Hypothalamus (tissue), 51 donors: Measurements from ENCODE around the gene C1orf210.
A peak's percentile ranks its signal among the peaks of the same experiment; 100 is the strongest.

Experiments
- DNase-seq, 51 donors: peaks; one replicate each; lab custom pipeline; 2025; lab: John Stamatoyannopoulos, UW

The C1orf210 gene

DNA sequence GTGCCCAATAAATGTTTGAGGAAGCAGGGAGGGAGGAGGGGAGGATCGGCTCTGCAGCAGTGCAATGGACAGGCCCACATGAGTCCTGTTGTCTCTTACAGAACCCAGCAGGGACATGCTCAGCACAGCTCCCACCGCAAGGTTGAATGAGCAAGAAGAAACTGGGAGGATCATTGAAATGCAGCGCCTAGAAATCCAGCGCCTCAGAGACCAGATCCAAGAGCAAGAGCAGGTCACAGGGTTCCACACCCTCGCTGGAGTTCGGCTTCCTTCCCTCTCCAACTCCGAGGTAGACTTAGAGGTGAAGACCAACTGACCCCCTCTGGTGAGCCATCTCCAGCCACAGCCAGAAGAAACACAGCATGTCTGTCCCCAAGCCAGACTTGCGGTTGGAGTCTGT lies 31.5 kb downstream of the C1orf210 start:
- DNase-seq: no peak

DNA sequence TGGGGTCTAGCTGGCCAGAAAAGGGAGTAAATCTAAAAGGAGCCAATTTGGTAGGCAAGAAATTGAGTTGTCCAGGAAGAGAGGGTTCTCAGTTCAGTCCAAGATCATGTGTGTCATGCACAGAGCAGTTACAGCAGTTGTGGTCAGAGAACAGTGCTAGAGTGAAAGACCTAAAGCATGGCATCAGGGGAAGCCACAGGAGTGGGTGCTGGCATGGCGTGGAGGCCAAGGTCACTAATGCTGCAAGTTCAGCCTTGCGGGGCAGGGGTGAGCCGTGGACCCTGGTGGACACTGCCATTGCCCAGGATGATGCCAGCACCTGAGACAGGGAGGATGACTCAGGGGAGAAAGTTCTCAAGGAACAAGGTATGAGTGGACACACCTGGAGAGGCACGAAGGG lies 32.2 kb downstream of the C1orf210 start:
- no peak for DNase-seq

DNA sequence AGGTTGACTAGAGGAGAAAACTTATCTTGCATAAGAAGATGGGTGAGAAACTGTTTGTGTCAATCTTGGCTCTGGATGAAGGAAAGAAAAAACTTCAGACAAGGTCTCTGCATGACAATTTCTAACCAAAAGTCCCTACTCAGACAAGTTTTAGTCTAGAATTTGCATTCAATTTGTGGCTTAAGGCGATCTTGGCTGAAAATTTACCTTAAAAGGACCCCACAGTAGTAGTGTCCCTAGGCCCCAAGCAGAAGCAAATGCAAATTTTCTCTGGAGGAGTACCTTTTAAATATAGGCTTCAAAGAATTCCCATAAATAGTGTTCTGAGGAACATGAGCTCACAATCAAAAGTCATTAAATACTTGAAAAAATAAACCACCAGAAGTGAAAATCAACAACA lies 33.2 kb downstream of the C1orf210 start:
- no peak for DNase-seq

DNA sequence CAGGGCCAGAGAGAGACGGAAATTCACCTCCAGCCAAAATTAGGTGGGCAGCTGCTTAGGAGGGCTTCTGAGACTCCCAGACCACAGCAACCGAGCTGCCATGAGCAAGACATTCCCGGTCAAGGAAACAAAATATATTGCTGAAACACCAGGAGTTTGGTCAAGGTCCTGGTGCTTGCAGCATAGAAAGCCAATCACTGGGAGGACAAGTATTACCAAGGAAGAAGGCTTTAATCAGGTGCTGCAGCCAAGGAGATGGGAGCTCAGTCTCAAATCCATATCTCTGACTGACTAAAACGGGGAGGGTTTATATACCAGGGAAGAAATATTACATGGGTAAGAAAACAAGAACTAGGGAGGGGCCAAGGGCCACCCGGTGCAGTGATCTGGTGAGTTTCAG lies 34.4 kb downstream of the C1orf210 start:
- DNase-seq: no peak

DNA sequence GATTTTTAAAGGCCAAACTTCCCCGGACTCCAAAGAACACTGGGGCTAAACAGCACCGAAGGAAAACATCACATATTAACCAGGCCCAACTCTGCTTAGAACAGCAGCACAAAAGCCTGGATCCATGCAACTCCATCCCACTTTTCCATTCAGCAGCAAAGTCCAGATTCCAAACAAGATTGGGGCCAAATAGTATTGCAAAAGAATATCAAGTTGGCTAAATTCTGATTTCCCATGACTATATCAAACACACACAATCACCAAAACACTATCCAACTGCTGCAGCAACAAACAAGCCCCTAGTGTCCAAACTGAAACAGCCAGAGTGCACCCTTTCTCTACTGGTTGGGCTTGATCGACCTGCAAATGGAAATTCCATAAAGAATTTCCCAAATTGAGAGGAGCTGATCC lies 35.0 kb downstream of the C1orf210 start:
- no peak for DNase-seq

DNA sequence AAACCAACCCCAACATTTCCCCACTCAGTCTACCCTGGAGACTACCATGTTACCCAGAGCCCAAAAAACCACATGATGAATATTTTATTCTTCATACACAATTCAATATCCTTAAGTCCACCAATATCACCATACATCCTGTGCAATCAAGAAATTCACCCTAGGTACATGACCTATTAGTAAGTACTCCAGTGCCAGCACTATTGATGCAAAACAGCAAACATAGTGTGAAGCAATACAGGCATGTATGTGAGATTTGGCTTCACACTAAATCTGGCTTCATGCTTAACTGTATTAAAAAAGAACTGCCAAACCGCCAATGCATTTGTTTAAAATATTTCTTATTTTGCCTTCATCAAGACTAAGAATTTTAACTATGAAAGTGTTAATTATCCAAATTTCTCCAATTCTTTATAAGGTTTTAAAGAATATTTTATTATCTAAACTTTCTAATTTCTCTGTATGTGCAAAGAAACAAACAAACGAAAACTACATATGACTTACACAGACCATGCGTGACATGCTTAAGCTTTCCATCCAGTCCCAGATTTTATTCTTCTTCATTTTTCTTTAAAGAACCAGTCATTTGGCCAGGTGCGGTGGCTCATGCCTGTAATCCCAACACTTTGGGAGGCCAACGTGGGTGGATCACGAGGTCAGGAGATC lies 38.0 kb downstream of the C1orf210 start:
- DNase-seq: no peak

DNA sequence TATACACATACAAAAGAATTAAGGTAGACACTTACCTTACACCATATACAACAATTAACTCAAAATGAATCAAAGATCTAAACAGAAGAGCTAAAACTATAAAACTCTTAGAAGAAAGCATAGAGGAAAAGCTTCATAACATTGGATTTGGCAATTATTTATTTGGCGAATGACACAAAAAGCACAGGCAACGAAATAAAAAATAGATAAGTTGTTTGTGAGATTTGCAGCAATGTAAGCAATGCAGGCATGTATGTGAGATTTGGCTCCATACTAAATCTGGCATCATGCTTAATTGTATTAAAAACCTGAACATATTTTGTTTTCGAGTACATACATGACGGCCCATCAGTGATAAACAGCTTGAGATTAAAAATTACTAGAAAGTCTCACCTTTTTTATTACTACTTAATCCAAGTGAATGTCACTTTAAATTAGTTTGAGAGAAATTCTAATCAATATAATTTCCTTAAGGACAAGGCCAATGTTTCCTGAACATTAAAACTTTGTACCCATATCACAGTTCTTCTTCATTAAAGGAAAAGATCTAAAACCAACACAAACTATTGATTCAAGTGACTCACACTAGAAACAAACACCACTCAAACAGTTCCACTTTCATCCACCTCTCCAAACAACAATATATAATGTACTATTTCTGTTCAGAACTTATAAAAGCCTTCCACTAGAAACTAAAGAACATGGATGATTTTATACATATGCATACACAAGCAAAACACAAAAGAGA lies 38.7 kb downstream of the C1orf210 start:
- no peak for DNase-seq

DNA sequence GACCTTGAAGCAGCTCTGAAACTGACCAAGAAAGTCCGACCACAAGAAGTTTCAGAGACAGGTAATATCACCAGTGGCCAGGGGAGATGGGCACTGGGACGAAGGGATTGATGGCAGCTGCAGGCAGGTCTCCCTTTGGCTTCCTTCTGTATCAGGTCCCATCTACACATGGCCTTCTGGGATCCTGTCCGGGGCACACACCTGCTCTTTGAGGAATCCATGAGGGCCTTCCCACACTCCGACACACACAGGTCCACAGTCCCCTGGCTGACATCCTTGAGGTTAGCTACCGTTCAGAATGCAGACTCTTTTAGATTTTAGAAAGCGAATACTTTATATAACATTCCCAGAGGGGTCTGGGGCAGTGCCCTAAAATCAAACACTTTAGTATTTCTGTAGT lies 42.1 kb downstream of the C1orf210 start:
- no peak for DNase-seq

DNA sequence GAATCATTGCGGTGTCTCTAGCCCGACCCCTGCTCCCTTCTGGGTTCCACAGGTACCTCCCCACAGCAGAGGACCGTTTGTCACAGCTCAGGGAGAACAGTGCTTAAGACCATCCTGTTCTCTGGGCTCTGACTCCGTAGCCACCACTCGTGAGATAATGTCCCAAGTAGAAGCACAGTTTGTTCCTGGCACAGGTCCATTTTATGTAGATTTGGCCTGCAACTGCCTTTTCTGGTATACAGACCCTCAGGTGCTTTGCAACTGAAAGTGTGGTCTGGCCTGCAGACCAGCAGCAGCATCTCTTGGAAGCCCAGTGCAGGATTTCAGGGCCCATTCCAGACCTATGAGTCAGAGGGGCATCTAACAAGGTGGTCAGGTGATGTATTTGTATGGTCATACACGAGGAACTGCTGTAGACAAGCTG lies 44.0 kb downstream of the C1orf210 start:
- DNase-seq: no peak

DNA sequence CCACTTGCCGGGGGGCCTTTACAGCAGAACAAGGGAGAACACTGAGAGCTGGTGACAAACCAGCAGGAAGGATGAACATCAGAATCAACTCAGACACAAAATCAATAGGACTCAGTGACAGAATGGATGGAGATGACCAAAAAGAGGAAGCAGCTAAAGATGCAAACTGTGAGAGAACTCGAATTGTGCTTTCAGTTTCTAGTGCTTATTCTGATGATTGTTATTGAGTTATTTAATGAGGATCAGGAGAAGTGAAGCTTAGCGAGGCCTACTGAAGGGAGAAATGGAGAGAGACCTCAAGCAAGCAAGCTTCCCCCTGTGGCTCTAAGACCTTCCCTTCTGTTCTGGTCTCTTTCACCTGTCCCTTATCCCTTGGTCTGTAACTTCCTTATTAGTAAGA lies 45.9 kb downstream of the C1orf210 start:
- DNase-seq: no peak

DNA sequence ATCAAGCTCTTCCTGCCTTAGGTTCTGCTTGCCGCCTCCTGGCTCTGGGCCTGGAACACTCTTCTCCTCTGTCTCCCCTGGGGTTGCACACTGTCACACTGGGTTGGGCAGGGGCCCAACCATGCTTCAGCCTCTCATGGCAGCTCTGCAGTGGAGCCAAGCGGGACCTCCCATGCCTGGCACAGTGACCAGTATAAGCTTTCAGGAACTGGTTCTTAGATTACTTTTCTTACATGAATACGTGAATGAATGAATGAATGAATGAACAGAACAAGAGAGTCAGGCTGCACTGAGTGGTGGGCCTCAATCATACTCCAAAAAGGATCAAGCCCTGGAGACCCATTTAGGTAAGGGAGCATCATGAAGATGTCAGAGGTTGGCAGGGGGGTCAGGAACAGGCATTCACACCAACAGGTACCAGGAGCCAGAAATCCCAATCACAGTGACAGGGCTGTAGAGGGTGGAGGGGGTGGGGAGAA lies 46.4 kb downstream of the C1orf210 start:
- DNase-seq: no peak

DNA sequence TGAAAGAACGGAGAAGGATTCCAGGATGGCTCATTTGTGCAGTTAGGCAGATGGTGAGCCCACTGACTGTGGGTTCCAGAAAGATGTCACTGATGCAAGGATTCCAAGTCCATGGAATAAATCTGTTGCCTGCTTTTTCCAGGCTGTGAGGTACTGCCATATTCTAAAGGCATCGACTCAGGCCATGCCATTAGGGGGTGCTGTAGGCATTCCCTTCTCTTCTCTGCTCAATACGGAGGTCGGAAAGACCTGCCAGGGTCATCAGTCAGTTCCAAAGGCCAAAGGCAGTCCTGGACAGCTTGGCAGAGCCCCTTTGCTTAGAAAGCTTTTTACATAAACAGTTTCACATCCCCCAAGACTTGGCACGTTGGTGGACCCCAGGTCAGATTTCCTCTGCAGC lies 47.3 kb downstream of the C1orf210 start:
- DNase-seq: peak in 42 of 51 donors; percentile 4 to 82 (median 46)

DNA sequence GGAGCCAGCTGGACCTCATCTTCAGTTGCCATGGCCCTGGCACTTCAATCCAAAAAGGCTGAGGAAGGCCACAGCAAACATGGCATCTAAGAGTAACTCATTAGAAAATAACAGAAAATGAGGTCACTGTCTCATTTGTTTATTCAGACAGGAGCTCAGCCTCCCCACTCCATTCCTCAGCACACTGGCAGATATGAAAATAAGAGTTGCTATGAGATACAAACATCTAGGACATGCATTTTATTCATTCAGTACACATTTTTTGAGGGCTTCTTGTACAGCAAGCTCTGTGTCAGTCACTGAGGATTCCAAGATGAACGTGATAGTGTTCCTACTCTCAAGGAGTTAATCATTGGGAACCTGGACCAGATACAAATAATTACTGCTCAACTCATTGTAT lies 48.3 kb downstream of the C1orf210 start:
- DNase-seq: no peak

DNA sequence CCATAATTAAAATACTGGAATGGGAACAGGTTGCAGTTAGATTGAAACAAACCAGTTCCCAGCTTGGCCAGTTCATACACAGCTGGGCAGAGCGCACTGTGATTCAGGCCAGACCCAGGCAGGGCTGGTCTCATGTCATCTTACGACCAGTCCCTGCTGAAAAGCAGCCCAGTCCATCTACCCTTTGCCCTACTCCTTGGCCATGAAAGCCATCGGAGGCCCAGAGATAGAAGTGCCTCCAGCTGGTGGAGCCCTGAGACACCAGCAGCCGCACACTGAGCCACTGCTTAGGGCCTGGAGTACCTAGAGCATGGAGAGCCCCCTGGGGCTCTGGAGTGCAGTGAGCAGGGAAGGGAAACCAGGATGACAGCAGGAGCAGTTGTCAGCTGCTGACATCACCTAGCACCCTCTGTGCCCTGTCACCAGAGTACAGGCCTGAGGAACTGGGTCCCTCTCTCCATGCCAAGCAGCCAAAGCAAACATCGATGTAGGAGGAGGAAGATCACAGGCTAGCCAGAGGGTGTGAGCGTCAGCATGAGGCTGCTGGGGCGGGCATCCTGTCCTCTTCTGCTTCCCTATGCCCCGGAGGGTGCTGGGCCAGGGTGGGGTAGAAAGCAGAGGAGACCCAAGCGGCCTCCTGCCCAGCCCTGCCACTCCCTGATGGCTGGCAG lies 49.8 kb downstream of the C1orf210 start:
- DNase-seq: no peak

DNA sequence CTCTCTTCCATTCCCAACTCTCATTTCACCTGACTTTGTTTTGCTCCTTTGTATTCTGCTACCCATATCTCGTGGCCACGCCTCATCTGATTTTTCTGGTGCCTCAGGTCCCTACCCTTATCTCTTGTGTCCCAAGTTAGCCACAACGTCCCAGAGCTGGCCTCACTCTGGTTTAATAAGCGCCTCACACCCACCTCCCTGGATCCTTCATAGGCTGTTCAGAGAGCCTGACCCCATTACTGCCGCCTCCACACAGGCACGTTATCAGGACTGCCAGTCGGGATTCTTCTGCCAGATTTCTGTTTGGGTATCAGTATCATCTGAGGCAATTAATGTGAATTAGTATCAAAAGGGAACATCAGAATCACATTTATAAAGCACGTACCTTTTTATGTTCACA lies 50.3 kb downstream of the C1orf210 start:
- no peak for DNase-seq

DNA sequence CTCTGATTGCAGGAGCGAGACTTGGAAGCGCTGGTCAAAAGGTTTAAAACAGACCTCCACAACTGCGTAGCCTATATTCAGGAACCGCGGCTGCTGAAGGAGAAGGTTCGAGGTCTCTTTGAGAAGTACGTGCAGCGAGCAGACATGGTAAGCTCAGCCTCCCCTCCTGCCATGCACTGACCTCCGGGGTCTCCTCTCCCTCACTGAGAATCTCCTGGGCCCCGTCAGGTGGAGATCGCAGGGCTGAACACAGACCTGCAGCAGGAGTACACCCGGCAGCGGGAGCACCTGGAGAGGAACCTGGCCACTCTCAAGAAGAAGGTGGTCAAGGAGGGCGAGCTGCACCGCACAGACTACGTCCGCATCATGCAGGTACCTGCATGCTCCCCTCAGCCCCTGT lies 51.1 kb downstream of the C1orf210 start:
- no peak for DNase-seq

DNA sequence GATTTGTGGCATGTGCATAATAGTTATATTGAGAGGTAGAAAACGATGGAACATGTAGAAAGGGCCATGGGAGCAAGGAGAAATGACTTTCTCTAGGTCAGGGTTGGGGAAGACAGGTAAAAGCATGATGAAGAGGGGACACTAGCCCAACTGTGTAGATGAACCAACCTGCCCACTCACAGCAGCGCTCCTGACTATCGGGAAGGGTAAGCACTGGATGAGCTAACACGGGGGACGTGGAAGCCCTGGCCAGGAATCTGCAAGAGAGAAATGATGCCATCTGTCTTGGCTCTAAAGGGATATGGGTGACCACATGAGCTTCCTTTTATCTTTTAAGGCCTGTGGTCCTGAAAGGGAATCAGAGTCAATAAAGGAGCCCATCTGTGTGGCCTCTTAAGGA lies 51.8 kb downstream of the C1orf210 start:
- no peak for DNase-seq

DNA sequence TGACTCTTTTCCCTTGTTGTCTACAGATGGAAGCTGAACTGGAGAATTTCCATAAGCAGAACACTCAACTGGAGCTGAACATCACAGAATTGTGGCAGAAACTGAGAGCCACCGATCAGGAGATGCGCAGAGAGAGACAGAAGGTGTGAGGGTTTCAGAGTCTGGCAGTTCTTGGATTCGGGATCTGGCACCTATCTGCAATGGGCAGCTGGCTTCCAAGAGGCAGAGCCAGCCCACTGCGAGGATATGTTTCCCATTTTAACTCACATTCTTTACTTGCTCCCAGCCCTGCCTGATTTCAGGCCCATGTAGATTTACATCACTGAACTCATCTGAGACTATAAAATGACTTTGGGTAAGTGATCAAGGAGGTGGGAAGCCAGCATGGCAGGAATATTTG lies 52.9 kb downstream of the C1orf210 start:
- DNase-seq: peak in 1 of 51 donors; percentile 8

DNA sequence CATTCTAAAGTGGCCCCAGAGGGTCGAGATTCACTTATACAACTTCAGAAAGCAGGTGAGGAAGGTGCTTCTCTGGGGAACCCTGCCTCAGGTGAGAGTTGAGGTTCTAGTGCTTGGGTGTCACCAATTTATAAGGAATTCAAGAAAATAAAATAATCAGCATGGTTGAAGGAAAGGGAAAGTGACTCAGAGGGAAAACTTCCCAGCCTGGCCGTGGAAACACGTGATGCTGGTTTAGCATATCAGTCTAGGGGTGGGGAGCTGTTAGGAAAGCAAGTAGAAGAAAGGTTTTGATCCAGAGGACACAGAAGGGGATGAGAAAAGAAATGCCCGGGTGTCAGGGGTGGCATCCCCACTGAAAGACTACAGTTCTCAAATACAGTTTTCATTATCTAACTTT lies 53.3 kb downstream of the C1orf210 start:
- DNase-seq: no peak
